ENCODE data around the gene ZNF678. TPM values are rescaled to one million over a fixed set of nuclear protein-coding genes. Genes with fewer than 3 reads are reported as not detected.
"Not testable (repeated sequence)": the region's sequence is repeated elsewhere in the genome, so short reads cannot be mapped to it uniquely, and the experiment has no call there.

Gene ZNF678
- polyA plus RNA-seq, 6 donors from 2014 or later: 6.5 to 19.5 (median 14.4) TPM

- H3K9me3 Mint-ChIP-seq: no peaks in the 10 kb centered on the region
- peak overlapping the region in 2 of 6 donors; percentile 7 to 44 for H3K27ac Mint-ChIP-seq
- peak overlapping the region in 2 of 8 donors; percentile 39 for H3K4me3 Mint-ChIP-seq
- peaks cover 0 to 14% (median 5%) of the 10 kb centered on the region in 3 donors for H3K27me3 Mint-ChIP-seq
- ATAC-seq (ENCODE audit: low read depth in 2 of 2): no peak
- H3K36me3 Mint-ChIP-seq: no peaks in the 10 kb centered on the region
- peaks cover 4 to 14% (median 9%) of the 10 kb centered on the region in 3 donors for H3K4me1 Mint-ChIP-seq
- no peak for DNase-seq
Observed at GRCh38 chr1:227544067-227545050, 19.0 kb upstream of the ZNF678 start.

GRCh38 chr1:227545361-227545760 lies 18.0 kb upstream of the ZNF678 start:
- peak overlapping the region in 1 of 6 donors; percentile 86 for H3K27ac Mint-ChIP-seq
- no peak for ATAC-seq (ENCODE audit: low read depth in 2 of 2)
- H3K27me3 Mint-ChIP-seq: peaks cover 0 to 16% (median 9%) of the 10 kb centered on the region in 3 donors
- peaks cover 0 to 3% of the 10 kb centered on the region in 2 donors for H3K36me3 Mint-ChIP-seq
- H3K4me1 Mint-ChIP-seq: peaks cover 4 to 14% (median 9%) of the 10 kb centered on the region in 3 donors
- DNase-seq: no peak
- H3K9me3 Mint-ChIP-seq: peaks cover 0 to 2% (median 0%) of the 10 kb centered on the region in 7 donors
- H3K4me3 Mint-ChIP-seq: peak overlapping the region in 1 of 8 donors; percentile 72

- peaks cover 3 to 9% (median 4%) of the 10 kb centered on the region in 7 donors for H3K9me3 Mint-ChIP-seq
- peaks cover 4 to 10% of the 10 kb centered on the region in 2 donors for H3K36me3 Mint-ChIP-seq
- peaks cover 4 to 14% (median 9%) of the 10 kb centered on the region in 3 donors for H3K4me1 Mint-ChIP-seq
- H3K27me3 Mint-ChIP-seq: peaks cover 3 to 23% (median 16%) of the 10 kb centered on the region in 3 donors
- H3K4me3 Mint-ChIP-seq: no peak overlapping the region
- no peak for ATAC-seq (ENCODE audit: low read depth in 2 of 2)
- H3K27ac Mint-ChIP-seq: no peak overlapping the region
- no peak for DNase-seq
Observed at GRCh38 chr1:227546059-227546458, 17.3 kb upstream of the ZNF678 start.

- Mint-ChIP-seq H3K4me1 (peaks cover 4 to 8% (median 5%) of the 10 kb centered on the region in 3 donors), H3K9me3 (peaks cover 3 to 16% (median 9%) of the 10 kb centered on the region in 7 donors), H3K27ac (no peak overlapping the region), H3K4me3 (peak overlapping the region in 1 of 8 donors; percentile 68), H3K36me3 (peaks cover 7 to 17% of the 10 kb centered on the region in 2 donors), H3K27me3 (peaks cover 6 to 28% (median 22%) of the 10 kb centered on the region in 3 donors)
- ATAC-seq (ENCODE audit: low read depth in 2 of 2): no peak
- no peak for DNase-seq
Observed at GRCh38 chr1:227546598-227547309, 16.6 kb upstream of the ZNF678 start.

- no peak overlapping the region for H3K27ac Mint-ChIP-seq
- no peak for DNase-seq
Observed at GRCh38 chr1:227547310-227548118, 15.8 kb upstream of the ZNF678 start.

GRCh38 chr1:227548119-227548397 lies 15.3 kb upstream of the ZNF678 start:
- peaks cover 1 to 4% (median 2%) of the 10 kb centered on the region in 3 donors for H3K4me1 Mint-ChIP-seq
- DNase-seq: no peak
- H3K27me3 Mint-ChIP-seq: peaks cover 12 to 41% (median 35%) of the 10 kb centered on the region in 3 donors
- peaks cover 11 to 29% (median 22%) of the 10 kb centered on the region in 7 donors for H3K9me3 Mint-ChIP-seq
- H3K27ac Mint-ChIP-seq: no peak overlapping the region
- H3K36me3 Mint-ChIP-seq: peaks cover 16 to 30% of the 10 kb centered on the region in 2 donors
- H3K4me3 Mint-ChIP-seq: no peak overlapping the region
- ATAC-seq (ENCODE audit: low read depth in 2 of 2): no peak

More at GRCh38 chr1:227547310-227548118, 15.8 kb upstream of the ZNF678 start:
- Mint-ChIP-seq H3K4me1 (peaks cover 4 to 8% (median 5%) of the 10 kb centered on the region in 3 donors), H3K4me3 (peak overlapping the region in 2 of 8 donors; percentile 6 to 39), H3K27me3 (peaks cover 9 to 35% (median 30%) of the 10 kb centered on the region in 3 donors), H3K9me3 (peaks cover 7 to 23% (median 17%) of the 10 kb centered on the region in 7 donors), H3K36me3 (peaks cover 12 to 24% of the 10 kb centered on the region in 2 donors)
- no peak for ATAC-seq (ENCODE audit: low read depth in 2 of 2)

- ATAC-seq (ENCODE audit: low read depth in 2 of 2) (no peak), DNase-seq (no peak)
- Mint-ChIP-seq H3K36me3 (peaks cover 16 to 31% of the 10 kb centered on the region in 2 donors), H3K27me3 (peaks cover 12 to 42% (median 35%) of the 10 kb centered on the region in 3 donors), H3K4me1 (no peaks in the 10 kb centered on the region), H3K9me3 (peaks cover 11 to 31% (median 25%) of the 10 kb centered on the region in 7 donors), H3K27ac (no peak overlapping the region), H3K4me3 (no peak overlapping the region)
Observed at GRCh38 chr1:227548448-227548847, 14.9 kb upstream of the ZNF678 start.

GRCh38 chr1:227549892-227550291 lies 13.5 kb upstream of the ZNF678 start:
- H3K27me3 Mint-ChIP-seq: peaks cover 12 to 49% (median 42%) of the 10 kb centered on the region in 3 donors
- ATAC-seq (ENCODE audit: low read depth in 2 of 2) (no peak), DNase-seq (no peak)
- peaks cover 16 to 31% of the 10 kb centered on the region in 2 donors for H3K36me3 Mint-ChIP-seq
- no peaks in the 10 kb centered on the region for H3K4me1 Mint-ChIP-seq
- H3K27ac Mint-ChIP-seq: peak overlapping the region in 1 of 6 donors; percentile 11
- peaks cover 15 to 41% (median 38%) of the 10 kb centered on the region in 7 donors for H3K9me3 Mint-ChIP-seq
- H3K4me3 Mint-ChIP-seq: no peak overlapping the region

GRCh38 chr1:227551881-227552280 lies 11.5 kb upstream of the ZNF678 start:
- not testable (repeated sequence) for H3K27ac Mint-ChIP-seq, H3K4me1 Mint-ChIP-seq
- peaks cover 15 to 41% (median 38%) of the 10 kb centered on the region in 7 donors for H3K9me3 Mint-ChIP-seq

GRCh38 chr1:227556288-227556687 lies 7.1 kb upstream of the ZNF678 start:
- Mint-ChIP-seq H3K36me3 (peaks cover 11 to 34% of the 10 kb centered on the region in 2 donors), H3K4me1 (peaks cover 15 to 24% (median 19%) of the 10 kb centered on the region in 3 donors), H3K27ac (no peak overlapping the region), H3K4me3 (no peak overlapping the region), H3K27me3 (peaks cover 19 to 59% (median 37%) of the 10 kb centered on the region in 3 donors), H3K9me3 (peaks cover 14 to 41% (median 30%) of the 10 kb centered on the region in 7 donors)
- ATAC-seq (ENCODE audit: low read depth in 2 of 2): no peak
- DNase-seq: no peak

More at GRCh38 chr1:227551881-227552280, 11.5 kb upstream of the ZNF678 start:
- Mint-ChIP-seq H3K27me3 (peaks cover 12 to 54% (median 39%) of the 10 kb centered on the region in 3 donors), H3K36me3 (peaks cover 16 to 31% of the 10 kb centered on the region in 2 donors), H3K4me3 (peak overlapping the region in 1 of 8 donors; percentile 15)
- not testable (repeated sequence) for DNase-seq; ATAC-seq (ENCODE audit: low read depth in 2 of 2)

GRCh38 chr1:227557962-227558725 lies 5.2 kb upstream of the ZNF678 start:
- DNase-seq (no peak), ATAC-seq (ENCODE audit: low read depth in 2 of 2) (no peak)
- H3K4me1 Mint-ChIP-seq: peaks cover 20 to 29% (median 27%) of the 10 kb centered on the region in 3 donors
- H3K36me3 Mint-ChIP-seq: peaks cover 0 to 25% of the 10 kb centered on the region in 2 donors
- peaks cover 5 to 23% (median 12%) of the 10 kb centered on the region in 7 donors for H3K9me3 Mint-ChIP-seq
- peak overlapping the region; percentile 62 to 91 (median 78) for H3K4me3 Mint-ChIP-seq
- H3K27me3 Mint-ChIP-seq: peaks cover 25 to 55% (median 33%) of the 10 kb centered on the region in 3 donors
- H3K27ac Mint-ChIP-seq: peak overlapping the region in 2 of 6 donors; percentile 6 to 44
